HepG2 (cell line): ENCODE measurements around the gene TYW1B. TPM values are rescaled to one million over a fixed set of nuclear protein-coding genes. Genes with fewer than 3 reads are reported as not detected.

Experiments used
- CEBPB ChIP-seq: IDR thresholded peaks from 2 replicates; pipeline ENCODE4 v1.6.1; 2011; ENCODE audit warnings: low read depth, low read length, improper control_type of control experiment, borderline replicate concordance
- CEBPG ChIP-seq: IDR thresholded peaks from 2 replicates; pipeline ENCODE4 v1.6.1; 2016
- ELF3 ChIP-seq: IDR thresholded peaks from 2 replicates; pipeline ENCODE4 v1.6.1; 2016; ENCODE audit warnings: missing genetic modification reagents, missing compliant biosample characterization
- GFI1 ChIP-seq: sonication (generic); formaldehyde crosslinking; IDR thresholded peaks from 2 replicates; pipeline ENCODE4 v1.5.0; 2020; ENCODE audit warnings: missing genetic modification reagents, mild to moderate bottlenecking, borderline replicate concordance
- KDM5B ChIP-seq: sonication (generic); formaldehyde crosslinking; IDR thresholded peaks from 2 replicates; pipeline ENCODE4 v1.4.0; 2020; ENCODE audit warnings: missing genetic modification reagents, mild to moderate bottlenecking, borderline replicate concordance
- KLF11 ChIP-seq: IDR thresholded peaks from 2 replicates; pipeline ENCODE4 v1.6.1; 2016; ENCODE audit warnings: missing compliant biosample characterization
- MED13 ChIP-seq: sonication (generic); formaldehyde crosslinking; IDR thresholded peaks from 2 replicates; pipeline ENCODE4 v1.5.0; 2020; ENCODE audit warnings: missing genetic modification reagents
- MZF1 ChIP-seq: sonication (generic); formaldehyde crosslinking; IDR thresholded peaks from 2 replicates; pipeline ENCODE4 v1.8.1; 2023; ENCODE audit warnings: mild to moderate bottlenecking, missing genetic modification reagents, borderline replicate concordance
- NCOA1 ChIP-seq: sonication (generic); formaldehyde crosslinking; IDR thresholded peaks from 2 replicates; pipeline ENCODE4 v1.9.0; 2021; ENCODE audit warnings: missing genetic modification reagents
- TOE1 ChIP-seq: sonication (generic); formaldehyde crosslinking; IDR thresholded peaks from 2 replicates; pipeline ENCODE4 v1.4.0; 2020; ENCODE audit warnings: mild to moderate bottlenecking, missing genetic modification reagents
- TSC22D2 ChIP-seq: sonication (generic); formaldehyde crosslinking; IDR thresholded peaks from 2 replicates; pipeline ENCODE4 v1.5.1; 2020; ENCODE audit warnings: missing genetic modification reagents, mild to moderate bottlenecking, borderline replicate concordance
- ZBTB1 ChIP-seq: sonication (generic); formaldehyde crosslinking; IDR thresholded peaks from 2 replicates; pipeline ENCODE4 v1.4.0; 2020; ENCODE audit warnings: missing genetic modification reagents, borderline replicate concordance
- ZFP82 ChIP-seq: sonication (generic); formaldehyde crosslinking; IDR thresholded peaks from 2 replicates; pipeline ENCODE4 v1.5.1; 2020; ENCODE audit warnings: mild to moderate bottlenecking, missing genetic modification reagents, borderline replicate concordance
- ZNF180 ChIP-seq: sonication (generic); formaldehyde crosslinking; IDR thresholded peaks from 2 replicates; pipeline ENCODE4 v1.4.0; 2020; ENCODE audit warnings: low read depth, missing genetic modification reagents, borderline replicate concordance
- ZNF460 ChIP-seq: sonication (generic); formaldehyde crosslinking; IDR thresholded peaks from 2 replicates; pipeline ENCODE4 v1.5.1; 2020; ENCODE audit warnings: missing genetic modification reagents, mild to moderate bottlenecking, borderline replicate concordance
- ZNF674 ChIP-seq: sonication (generic); formaldehyde crosslinking; IDR thresholded peaks from 2 replicates; pipeline ENCODE4 v1.5.0; 2020; ENCODE audit warnings: low read depth, mild to moderate bottlenecking, missing genetic modification reagents
- polyA plus RNA-seq, 8 experiments: library from polyadenylated mRNA; depleted of rRNA in 3 of 8; stranded (reverse) in 7 of 8; unstranded in 1 of 8; fragments of >200 nt; fragmentation: Illumina TruSeq in 4 of 8; extraction: Trizol in 4 of 8; gene quantifications; 2 replicates each; pipeline versions ENCODE4 v1.2.1 to v1.2.3, GENCODE V29; 2011 to 2016; ENCODE audit warnings: low read depth in 4 of 8, missing spikeins in 1 of 8, mixed read lengths in 1 of 8; ENCODE audit not compliant: insufficient read depth in 1 of 8
- total RNA-seq, 5 experiments: library from RNA; depleted of rRNA; stranded (reverse); fragments of >200 nt; fragmentation: Illumina TruSeq; extraction: Trizol; gene quantifications; 2 replicates each; pipeline ENCODE4 v1.2.3, GENCODE V29; 2016; ENCODE audit warnings: low read depth in 1 of 5
- TF ChIP-seq, protein P1 (sequence below): sonication (generic); formaldehyde crosslinking; IDR thresholded peaks from 2 replicates; pipeline ENCODE4 v1.8.1; 2023; ENCODE audit warnings: mild to moderate bottlenecking, moderate library complexity, missing genetic modification reagents
- TF ChIP-seq, protein P2 (sequence below): sonication (generic); formaldehyde crosslinking; IDR thresholded peaks from 2 replicates; pipeline ENCODE4 v1.4.0; 2020; ENCODE audit warnings: missing genetic modification reagents
- TF ChIP-seq, protein P3 (sequence below), 2 experiments: fragments of 450-650 bp in 1 of 2; sonication (generic) in 1 of 2; formaldehyde crosslinking; IDR thresholded peaks; 2 replicates each; pipeline versions ENCODE4 v1.5.0 to v1.8.0; 2020 to 2022; ENCODE audit warnings: mild to moderate bottlenecking in 1 of 2, missing genetic modification reagents in 1 of 2
- TF ChIP-seq, protein P4 (sequence below): sonication (generic); formaldehyde crosslinking; IDR thresholded peaks from 2 replicates; pipeline ENCODE4 v1.5.0; 2020; ENCODE audit warnings: mild to moderate bottlenecking, missing genetic modification reagents
- TF ChIP-seq, protein P5 (sequence below): sonication (generic); formaldehyde crosslinking; conservative IDR thresholded peaks from 2 replicates; pipeline ENCODE4 v1.8.1; 2023; ENCODE audit warnings: missing genetic modification reagents
- TF ChIP-seq, protein P6 (sequence below): sonication (generic); formaldehyde crosslinking; IDR thresholded peaks from 2 replicates; pipeline ENCODE4 v1.4.0; 2020; ENCODE audit warnings: missing genetic modification reagents

Gene TYW1B
- total and polyA plus RNA-seq, 2 of the 13 experiments (the other 11 are each of a cell fraction or from before 2014, with no cell fraction given) = 2.0 to 5.5 TPM

DNA sequence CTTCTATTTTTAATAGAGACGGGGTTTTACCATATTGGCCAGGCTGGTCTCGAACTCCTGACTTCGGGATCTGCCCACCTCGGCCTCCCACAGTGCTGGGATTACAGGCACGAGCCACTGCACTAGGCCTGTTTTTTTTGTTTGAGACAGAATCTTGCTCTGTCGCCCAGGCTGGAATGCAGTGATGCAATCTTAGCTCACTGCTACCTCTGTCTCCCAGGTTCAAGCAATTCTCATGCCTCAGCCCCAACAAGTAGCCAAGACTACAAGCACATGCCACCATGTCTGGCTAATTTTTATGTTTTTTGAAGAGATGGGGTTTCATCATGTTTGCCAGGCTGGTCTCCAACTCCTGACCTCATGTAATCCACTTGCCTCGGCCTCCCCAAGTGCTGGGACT, 73.7 kb downstream of the TYW1B start (continued):
- TF ChIP-seq, protein P1, sequence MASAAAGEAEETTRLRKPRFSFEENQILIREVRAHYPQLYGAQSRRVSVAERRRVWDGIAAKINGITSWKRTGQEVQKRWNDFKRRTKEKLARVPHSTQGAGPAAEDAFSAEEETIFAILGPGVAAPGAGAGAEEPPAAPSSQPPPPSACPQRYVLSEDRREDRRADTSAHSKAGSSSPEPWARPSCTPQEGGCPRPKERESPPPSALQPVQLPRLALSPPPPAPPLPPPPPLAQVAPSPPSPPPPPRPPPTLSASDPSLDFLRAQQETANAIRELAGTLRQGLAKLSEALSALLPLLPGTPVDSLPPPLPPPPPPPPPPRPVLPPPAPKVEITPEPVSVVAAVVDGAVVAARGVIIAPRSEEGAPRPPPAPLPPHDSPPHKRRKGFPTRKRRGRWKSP = no peak
- TF ChIP-seq NCOA1 (CRISPR knock-in tag) (no peak), ZBTB1 (CRISPR knock-in tag) (no peak), ZNF460 (CRISPR knock-in tag) (no peak), CEBPG (CRISPR knock-in tag) (peak; percentile 81), CEBPB (peak; percentile 73), KLF11 (no peak), MZF1 (no peak), TOE1 (CRISPR knock-in tag) (no peak), KDM5B (CRISPR knock-in tag) (no peak), ZNF180 (CRISPR knock-in tag) (no peak), MED13 (CRISPR knock-in tag) (no peak), GFI1 (no peak), ZNF674 (CRISPR knock-in tag) (no peak), TSC22D2 (no peak), ZFP82 (CRISPR knock-in tag) (no peak), ELF3 (CRISPR knock-in tag) (no peak)
- TF ChIP-seq, protein P2, sequence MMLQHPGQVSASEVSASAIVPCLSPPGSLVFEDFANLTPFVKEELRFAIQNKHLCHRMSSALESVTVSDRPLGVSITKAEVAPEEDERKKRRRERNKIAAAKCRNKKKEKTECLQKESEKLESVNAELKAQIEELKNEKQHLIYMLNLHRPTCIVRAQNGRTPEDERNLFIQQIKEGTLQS = peak; percentile 67
- TF ChIP-seq, protein P3, sequence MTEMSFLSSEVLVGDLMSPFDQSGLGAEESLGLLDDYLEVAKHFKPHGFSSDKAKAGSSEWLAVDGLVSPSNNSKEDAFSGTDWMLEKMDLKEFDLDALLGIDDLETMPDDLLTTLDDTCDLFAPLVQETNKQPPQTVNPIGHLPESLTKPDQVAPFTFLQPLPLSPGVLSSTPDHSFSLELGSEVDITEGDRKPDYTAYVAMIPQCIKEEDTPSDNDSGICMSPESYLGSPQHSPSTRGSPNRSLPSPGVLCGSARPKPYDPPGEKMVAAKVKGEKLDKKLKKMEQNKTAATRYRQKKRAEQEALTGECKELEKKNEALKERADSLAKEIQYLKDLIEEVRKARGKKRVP (CRISPR knock-in tag; IDR thresholded peaks at IDR 0.05) = peak in 1 of 2 experiments; percentile 61; a peak in 1 of 4 replicates
- TF ChIP-seq, protein P4, sequence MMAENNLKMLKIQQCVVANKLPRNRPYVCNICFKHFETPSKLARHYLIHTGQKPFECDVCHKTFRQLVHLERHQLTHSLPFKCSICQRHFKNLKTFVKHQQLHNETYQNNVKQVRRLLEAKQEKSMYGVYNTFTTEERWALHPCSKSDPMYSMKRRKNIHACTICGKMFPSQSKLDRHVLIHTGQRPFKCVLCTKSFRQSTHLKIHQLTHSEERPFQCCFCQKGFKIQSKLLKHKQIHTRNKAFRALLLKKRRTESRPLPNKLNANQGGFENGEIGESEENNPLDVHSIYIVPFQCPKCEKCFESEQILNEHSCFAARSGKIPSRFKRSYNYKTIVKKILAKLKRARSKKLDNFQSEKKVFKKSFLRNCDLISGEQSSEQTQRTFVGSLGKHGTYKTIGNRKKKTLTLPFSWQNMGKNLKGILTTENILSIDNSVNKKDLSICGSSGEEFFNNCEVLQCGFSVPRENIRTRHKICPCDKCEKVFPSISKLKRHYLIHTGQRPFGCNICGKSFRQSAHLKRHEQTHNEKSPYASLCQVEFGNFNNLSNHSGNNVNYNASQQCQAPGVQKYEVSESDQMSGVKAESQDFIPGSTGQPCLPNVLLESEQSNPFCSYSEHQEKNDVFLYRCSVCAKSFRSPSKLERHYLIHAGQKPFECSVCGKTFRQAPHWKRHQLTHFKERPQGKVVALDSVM (CRISPR knock-in tag) = no peak
- TF ChIP-seq, protein P5, sequence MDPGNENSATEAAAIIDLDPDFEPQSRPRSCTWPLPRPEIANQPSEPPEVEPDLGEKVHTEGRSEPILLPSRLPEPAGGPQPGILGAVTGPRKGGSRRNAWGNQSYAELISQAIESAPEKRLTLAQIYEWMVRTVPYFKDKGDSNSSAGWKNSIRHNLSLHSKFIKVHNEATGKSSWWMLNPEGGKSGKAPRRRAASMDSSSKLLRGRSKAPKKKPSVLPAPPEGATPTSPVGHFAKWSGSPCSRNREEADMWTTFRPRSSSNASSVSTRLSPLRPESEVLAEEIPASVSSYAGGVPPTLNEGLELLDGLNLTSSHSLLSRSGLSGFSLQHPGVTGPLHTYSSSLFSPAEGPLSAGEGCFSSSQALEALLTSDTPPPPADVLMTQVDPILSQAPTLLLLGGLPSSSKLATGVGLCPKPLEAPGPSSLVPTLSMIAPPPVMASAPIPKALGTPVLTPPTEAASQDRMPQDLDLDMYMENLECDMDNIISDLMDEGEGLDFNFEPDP (CRISPR knock-in tag) = no peak
- TF ChIP-seq, protein P6, sequence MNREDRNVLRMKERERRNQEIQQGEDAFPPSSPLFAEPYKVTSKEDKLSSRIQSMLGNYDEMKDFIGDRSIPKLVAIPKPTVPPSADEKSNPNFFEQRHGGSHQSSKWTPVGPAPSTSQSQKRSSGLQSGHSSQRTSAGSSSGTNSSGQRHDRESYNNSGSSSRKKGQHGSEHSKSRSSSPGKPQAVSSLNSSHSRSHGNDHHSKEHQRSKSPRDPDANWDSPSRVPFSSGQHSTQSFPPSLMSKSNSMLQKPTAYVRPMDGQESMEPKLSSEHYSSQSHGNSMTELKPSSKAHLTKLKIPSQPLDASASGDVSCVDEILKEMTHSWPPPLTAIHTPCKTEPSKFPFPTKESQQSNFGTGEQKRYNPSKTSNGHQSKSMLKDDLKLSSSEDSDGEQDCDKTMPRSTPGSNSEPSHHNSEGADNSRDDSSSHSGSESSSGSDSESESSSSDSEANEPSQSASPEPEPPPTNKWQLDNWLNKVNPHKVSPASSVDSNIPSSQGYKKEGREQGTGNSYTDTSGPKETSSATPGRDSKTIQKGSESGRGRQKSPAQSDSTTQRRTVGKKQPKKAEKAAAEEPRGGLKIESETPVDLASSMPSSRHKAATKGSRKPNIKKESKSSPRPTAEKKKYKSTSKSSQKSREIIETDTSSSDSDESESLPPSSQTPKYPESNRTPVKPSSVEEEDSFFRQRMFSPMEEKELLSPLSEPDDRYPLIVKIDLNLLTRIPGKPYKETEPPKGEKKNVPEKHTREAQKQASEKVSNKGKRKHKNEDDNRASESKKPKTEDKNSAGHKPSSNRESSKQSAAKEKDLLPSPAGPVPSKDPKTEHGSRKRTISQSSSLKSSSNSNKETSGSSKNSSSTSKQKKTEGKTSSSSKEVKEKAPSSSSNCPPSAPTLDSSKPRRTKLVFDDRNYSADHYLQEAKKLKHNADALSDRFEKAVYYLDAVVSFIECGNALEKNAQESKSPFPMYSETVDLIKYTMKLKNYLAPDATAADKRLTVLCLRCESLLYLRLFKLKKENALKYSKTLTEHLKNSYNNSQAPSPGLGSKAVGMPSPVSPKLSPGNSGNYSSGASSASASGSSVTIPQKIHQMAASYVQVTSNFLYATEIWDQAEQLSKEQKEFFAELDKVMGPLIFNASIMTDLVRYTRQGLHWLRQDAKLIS (CRISPR knock-in tag) = no peak
